SH-SY5Y (cell line): ENCODE data around the gene PITPNM3.

Experiments
- GATA2 ChIP-seq: IDR thresholded peaks from 2 replicates; pipeline ENCODE4 v1.6.1; 2011; ENCODE audit warnings: mild to moderate bottlenecking, low read depth, low read length
- GATA3 ChIP-seq: IDR thresholded peaks from 2 replicates; pipeline ENCODE4 v1.6.1; 2011; ENCODE audit warnings: low read depth, mild to moderate bottlenecking, low read length, moderate library complexity

- TF ChIP-seq GATA2 (no peak), GATA3 (no peak)
Measured at GRCh38 chr17:6449307-6449706, 107.0 kb downstream of the PITPNM3 start.
